Measurements from ENCODE around the gene LRRC75A. TPM values are rescaled to one million over a fixed set of nuclear protein-coding genes. Genes with fewer than 3 reads are reported as not detected.

The LRRC75A gene
- polyA plus RNA-seq, 2 of the 4 experiments (the other 2 are of a cell fraction) = 0.65 to 0.85 TPM

GRCh38 chr17:16516594-16517051, 24.6 kb upstream of the LRRC75A start:
- TF ChIP-seq ZFP36 (IDR thresholded peaks at IDR 0.05; ENCODE audit: borderline replicate concordance, partially characterized antibody) (no peak), FOSL2 (IDR thresholded peaks at IDR 0.05) (peak; percentile 19; the same call in 1 of the 2 replicates), FOSL2 (CRISPR knock-in tag; IDR thresholded peaks at IDR 0.05) (peak; percentile 74), RCOR1 (IDR thresholded peaks at IDR 0.05; ENCODE audit: low read depth, low read length) (no peak), RFX5 (IDR thresholded peaks at IDR 0.05) (peak; percentile 61), JUNB (IDR thresholded peaks at IDR 0.05) (0 out of 2 replicates have a peak, but pooled peaks have one; percentile 21)
- peaks cover 19% of the 10 kb centered on the region for H3K4me1 ChIP-seq
- H3K9me3 ChIP-seq = no peaks in the 10 kb centered on the region
- H3K4me2 ChIP-seq = peak overlapping the region; percentile 77
- POLR2A ChIA-PET = interaction anchor here (1.0 to 1.7 kb wide), 3 partner anchors 25 to 136 kb away, joined by 3 to 6 read pairs (median 6); partner anchors contain the start of genes LRRC75A and UBB
- FAIRE-seq = no peak
- peak overlapping the region; percentile 33 for H3K4me3 ChIP-seq
- peak; percentile 47 to 63 for DNase-seq (ENCODE audit: low read depth in 1 of 2, low spot score in 1 of 2)
- WGBS (ENCODE audit: missing lambda C conversion rate) = 9% methylated on average over 16 of the region's 16 CpGs
- H3K27ac ChIP-seq = peak overlapping the region; percentile 23 to 62; a peak in 5 of 6 replicates
- CTCF ChIA-PET = interaction anchor here (0.9 to 22.9 kb wide), 10 partner anchors 7 to 153 kb away, joined by 3 to 589 read pairs (median 6); no protein-coding TSS in a partner anchor
- peak; percentile 73 to 74; a peak in 5 of 6 replicates for ATAC-seq

GRCh38 chr17:16515933-16516332, 23.9 kb upstream of the LRRC75A start:
- WGBS (ENCODE audit: missing lambda C conversion rate) = 92% methylated on average over 4 of the region's 4 CpGs
- ChIA-PET CTCF (interaction anchor here (1.7 to 22.9 kb wide), 3 partner anchors 38 to 73 kb away, joined by 4 to 589 read pairs (median 7); no protein-coding TSS in a partner anchor), POLR2A (interaction anchor here (1.0 to 1.7 kb wide), 3 partner anchors 24 to 135 kb away, joined by 3 to 6 read pairs (median 6); partner anchors contain the start of genes LRRC75A and UBB)
- H3K4me1 ChIP-seq = peaks cover 16% of the 10 kb centered on the region
- no peak for TF ChIP-seq MAZ (IDR thresholded peaks at IDR 0.05; ENCODE audit: borderline replicate concordance, low read depth, low read length)
- no peaks in the 10 kb centered on the region for H3K9me3 ChIP-seq
- peak overlapping the region in 1 of 2 experiments; percentile 62; a peak in 4 of 6 replicates for H3K27ac ChIP-seq
- no peak for DNase-seq (ENCODE audit: low read depth in 1 of 2, low spot score in 1 of 2)
- no peak for FAIRE-seq
- no peak for ATAC-seq
- no peak overlapping the region for H3K4me3 ChIP-seq
- H3K4me2 ChIP-seq = peak overlapping the region; percentile 77

GRCh38 chr17:16513873-16514272, 21.9 kb upstream of the LRRC75A start:
- H3K4me2 ChIP-seq = no peak overlapping the region
- CTCF ChIA-PET = interaction anchor here (11.0 to 22.9 kb wide), 2 partner anchors 7 to 59 kb away, joined by 160 to 589 read pairs; no protein-coding TSS in a partner anchor
- TF ChIP-seq JUNB (IDR thresholded peaks at IDR 0.05) (no peak), BCL3 (IDR thresholded peaks at IDR 0.05) (no peak)
- no peaks in the 10 kb centered on the region for H3K9me3 ChIP-seq
- WGBS (ENCODE audit: missing lambda C conversion rate) = 75% methylated on average over 6 of the region's 6 CpGs
- H3K4me3 ChIP-seq = no peak overlapping the region
- peaks cover 13% of the 10 kb centered on the region for H3K4me1 ChIP-seq
- DNase-seq (ENCODE audit: low read depth in 1 of 2, low spot score in 1 of 2) (no peak), FAIRE-seq (no peak), ATAC-seq (no peak)
- no peak overlapping the region for H3K27ac ChIP-seq
- POLR2A ChIA-PET = no interaction called here

GRCh38 chr17:16512011-16512410, 20.0 kb upstream of the LRRC75A start:
- no peak overlapping the region for H3K4me2 ChIP-seq
- ChIA-PET POLR2A (no interaction called here), CTCF (interaction anchor here (11.0 to 22.9 kb wide), 2 partner anchors 9 to 58 kb away, joined by 160 to 589 read pairs; no protein-coding TSS in a partner anchor)
- WGBS (ENCODE audit: missing lambda C conversion rate) = 80% methylated on average over 4 of the region's 4 CpGs
- H3K27ac ChIP-seq = no peak overlapping the region
- ATAC-seq (no peak), FAIRE-seq (no peak), DNase-seq (ENCODE audit: low read depth in 1 of 2, low spot score in 1 of 2) (no peak)
- H3K4me3 ChIP-seq = no peak overlapping the region
- TF ChIP-seq HOXB5 (CRISPR knock-in tag; IDR thresholded peaks at IDR 0.05) (no peak), HMGXB4 (CRISPR knock-in tag; IDR thresholded peaks at IDR 0.05; ENCODE audit: borderline replicate concordance) (no peak), CBX2 (IDR thresholded peaks at IDR 0.05; ENCODE audit: borderline replicate concordance, low read depth) (no peak), RAD21 (conservative IDR thresholded peaks at IDR 0.05 in 1 of 2, IDR thresholded peaks at IDR 0.05 in 1 of 2) (no peak), ESRRA (IDR thresholded peaks at IDR 0.05; ENCODE audit: borderline replicate concordance, low read length) (no peak), ZC3H11A (IDR thresholded peaks at IDR 0.05) (no peak), PBX3 (IDR thresholded peaks at IDR 0.05) (no peak), SREBF2 (IDR thresholded peaks at IDR 0.05) (no peak), NR3C1 (IDR thresholded peaks at IDR 0.05) (no peak)
- peaks cover 10% of the 10 kb centered on the region for H3K4me1 ChIP-seq
- H3K9me3 ChIP-seq = no peaks in the 10 kb centered on the region

All from A549 (cell line).